Liver (tissue), 9 donors: ENCODE results near the gene CSMD2. TPM values are rescaled to one million over a fixed set of nuclear protein-coding genes. Genes with fewer than 3 reads are reported as not detected.
"Not testable (repeated sequence)": the region's sequence is repeated elsewhere in the genome, so short reads cannot be mapped to it uniquely, and the experiment has no call there.

Experiments used
- DNase-seq: peaks from one replicate; pipeline ENCODE4 v3.0.0-alpha.2; 2017; ENCODE audit warnings: low spot score
- H3K27ac ChIP-seq, 2 donors: one replicate each; pipeline ENCODE4 v1.7.0; 2013; ENCODE audit warnings: inconsistent platforms in 2 of 2, low read length in 2 of 2, control low read depth in 1 of 2, low read depth in 1 of 2, mild to moderate bottlenecking in 1 of 2
- H3K27me3 ChIP-seq, 4 donors: one replicate each; pipeline versions ENCODE4 v1.6.1 to v1.7.0; 2013; ENCODE audit warnings: low read length in 3 of 4, inconsistent platforms in 1 of 4, mild to moderate bottlenecking in 1 of 4, moderate library complexity in 1 of 4; ENCODE audit not compliant: control insufficient read depth in 4 of 4, insufficient read depth in 4 of 4
- H3K36me3 ChIP-seq, 4 donors: one replicate each; pipeline versions ENCODE4 v1.6.1 to v1.7.0; 2013; ENCODE audit warnings: low read length in 3 of 4, mild to moderate bottlenecking in 3 of 4, low read depth in 1 of 4, moderate library complexity in 1 of 4; ENCODE audit not compliant: control insufficient read depth in 4 of 4, insufficient read depth in 3 of 4
- H3K4me1 ChIP-seq, 4 donors: one replicate each; pipeline versions ENCODE4 v1.6.1 to v1.7.0; 2013; ENCODE audit warnings: low read length in 3 of 4, mild to moderate bottlenecking in 3 of 4, moderate library complexity in 1 of 4; ENCODE audit not compliant: control insufficient read depth in 4 of 4, insufficient read depth in 4 of 4
- H3K4me3 ChIP-seq, 3 donors: one replicate each; pipeline versions ENCODE4 v1.6.1 to v1.7.0; 2013; ENCODE audit warnings: low read length in 3 of 3, control low read depth in 1 of 3, low read depth in 1 of 3, mild to moderate bottlenecking in 1 of 3
- H3K9ac ChIP-seq, 2 donors: one replicate each; pipeline ENCODE4 v1.7.0; 2013; ENCODE audit warnings: low read length in 2 of 2, mild to moderate bottlenecking in 2 of 2, moderate library complexity in 2 of 2, control low read depth in 1 of 2, low read depth in 1 of 2
- H3K9me3 ChIP-seq, 4 donors: one replicate each; pipeline versions ENCODE4 v1.6.1 to v1.7.0; 2013; ENCODE audit warnings: low read length in 3 of 4; ENCODE audit not compliant: control insufficient read depth in 4 of 4
- ATF3 ChIP-seq: IDR thresholded peaks from 2 replicates; pipeline ENCODE4 v1.6.1; 2016; ENCODE audit warnings: antibody characterized with exemption
- CTCF ChIP-seq: fragments of 150-350 bp; IDR thresholded peaks from 2 replicates; pipeline ENCODE4 v1.5.1; 2017; ENCODE audit warnings: improper control_type of control experiment, low read depth, low read length; ENCODE audit not compliant: missing input control
- EGR1 ChIP-seq, 2 donors: IDR thresholded peaks; 2 replicates each; pipeline ENCODE4 v1.6.1; 2016 to 2018; ENCODE audit warnings: antibody characterized with exemption in 2 of 2, low read depth in 2 of 2
- FOXA1 ChIP-seq: IDR thresholded peaks from 2 replicates; pipeline ENCODE4 v1.6.1; 2016; ENCODE audit warnings: antibody characterized with exemption
- FOXA2 ChIP-seq: IDR thresholded peaks from 2 replicates; pipeline ENCODE4 v1.6.1; 2016; ENCODE audit warnings: antibody characterized with exemption
- GABPA ChIP-seq, 2 donors: IDR thresholded peaks in 1 of 2; conservative IDR thresholded peaks in 1 of 2; 2 replicates each; pipeline ENCODE4 v1.6.1; 2016; ENCODE audit warnings: antibody characterized with exemption in 2 of 2, mild to moderate bottlenecking in 1 of 2, moderate library complexity in 1 of 2
- HNF4A ChIP-seq, 2 donors: conservative IDR thresholded peaks; 2 replicates each; pipeline ENCODE4 v1.6.1; 2016; ENCODE audit warnings: antibody characterized with exemption in 2 of 2, mild to moderate bottlenecking in 2 of 2
- HNF4G ChIP-seq: IDR thresholded peaks from 2 replicates; pipeline ENCODE4 v1.6.1; 2016; ENCODE audit warnings: antibody characterized with exemption
- JUND ChIP-seq, 2 donors: IDR thresholded peaks; 2 replicates each; pipeline ENCODE4 v1.6.1; 2016; ENCODE audit warnings: antibody characterized with exemption in 2 of 2
- MAX ChIP-seq: IDR thresholded peaks from 2 replicates; pipeline ENCODE4 v1.6.1; 2016; ENCODE audit warnings: antibody characterized with exemption
- NR2F2 ChIP-seq: IDR thresholded peaks from 2 replicates; pipeline ENCODE4 v1.6.1; 2016; ENCODE audit warnings: antibody characterized with exemption
- RAD21 ChIP-seq, 2 donors: IDR thresholded peaks; 2 replicates each; pipeline ENCODE4 v1.6.1; 2016; ENCODE audit warnings: antibody characterized with exemption in 2 of 2, mild to moderate bottlenecking in 2 of 2
- REST ChIP-seq: IDR thresholded peaks from 2 replicates; pipeline ENCODE4 v1.6.1; 2016; ENCODE audit warnings: antibody characterized with exemption, mild to moderate bottlenecking
- RXRA ChIP-seq, 2 donors: IDR thresholded peaks; 2 replicates each; pipeline ENCODE4 v1.6.1; 2017 to 2018; ENCODE audit warnings: antibody characterized with exemption in 2 of 2, mild to moderate bottlenecking in 1 of 2
- SP1 ChIP-seq: IDR thresholded peaks from 2 replicates; pipeline ENCODE4 v1.6.1; 2018; ENCODE audit warnings: antibody characterized with exemption, mild to moderate bottlenecking
- TAF1 ChIP-seq: conservative IDR thresholded peaks from 2 replicates; pipeline ENCODE4 v1.6.1; 2016; ENCODE audit warnings: antibody characterized with exemption, mild to moderate bottlenecking
- YY1 ChIP-seq: IDR thresholded peaks from 2 replicates; pipeline ENCODE4 v1.6.1; 2016; ENCODE audit warnings: antibody characterized with exemption, mild to moderate bottlenecking
- ZBTB33 ChIP-seq: IDR thresholded peaks from 2 replicates; pipeline ENCODE4 v1.6.1; 2016; ENCODE audit warnings: antibody characterized with exemption
- WGBS: extraction: QIAGEN DNeasy Blood & Tissue Kit; methylation state at CpG from one replicate; pipeline ENCODE4 v1.1.7; 2013; 5-methylcytosine and 5-hydroxymethylcytosine counted together
- polyA plus RNA-seq, 2 donors: library from polyadenylated mRNA; stranded (reverse) in 1 of 2; unstranded in 1 of 2; fragments of 200-250 nt in 1 of 2; fragments of >200 nt in 1 of 2; fragmentation: Nextera tagmentation in 1 of 2; extraction: Ambion mirVana in 1 of 2; gene quantifications; one replicate each; pipeline versions ENCODE4 v1.2.1 to v1.2.3, GENCODE V29; 2013 to 2015
- total RNA-seq, 2 donors: library from RNA; depleted of rRNA; stranded (reverse); fragments of >200 nt; gene quantifications; one replicate each; pipeline ENCODE4 v1.2.3, GENCODE V29; 2014
- donor health status: healthy.
- donor health status: healthy.
- donor health status: healthy.
- donor health status: healthy.
- donor health status: healthy.

CSMD2 gene
- total and polyA plus RNA-seq, 4 donors, result 0.08 to 0.09 TPM; not detected in 2

- DNase-seq, result no peak
- no peaks in the 10 kb centered on the region for H3K36me3 ChIP-seq
- no peak for TF ChIP-seq YY1
- no peak for TF ChIP-seq FOXA2
- no peak for TF ChIP-seq GABPA (IDR thresholded peaks at IDR 0.05 in 1 of 2, conservative IDR thresholded peaks at IDR 0.05 in 1 of 2)
- no peak for TF ChIP-seq ATF3
- TF ChIP-seq EGR1 (IDR thresholded peaks at IDR 0.05; ENCODE audit: low read depth in 2 of 2), result no peak
- TF ChIP-seq JUND (IDR thresholded peaks at IDR 0.05), result no peak
- TF ChIP-seq MAX, result no peak
- TF ChIP-seq RAD21 (IDR thresholded peaks at IDR 0.05), result no peak
- TF ChIP-seq RXRA (IDR thresholded peaks at IDR 0.05), result no peak
- TF ChIP-seq FOXA1, result no peak
- no peak for TF ChIP-seq HNF4G
- TF ChIP-seq TAF1, result no peak
- TF ChIP-seq HNF4A (conservative IDR thresholded peaks at IDR 0.05), result no peak
- no peak for TF ChIP-seq CTCF
- TF ChIP-seq REST, result no peak
- TF ChIP-seq ZBTB33, result no peak
- TF ChIP-seq NR2F2, result no peak
- TF ChIP-seq SP1, result no peak
- no peak overlapping the region for H3K9ac ChIP-seq
- no peak overlapping the region for H3K4me3 ChIP-seq
- H3K27me3 ChIP-seq, result no peaks in the 10 kb centered on the region
- peaks cover 0 to 3% (median under 1%) of the 10 kb centered on the region in 4 donors for H3K9me3 ChIP-seq
- H3K27ac ChIP-seq, result no peak overlapping the region
- no peaks in the 10 kb centered on the region for H3K4me1 ChIP-seq
- WGBS, result 68% methylated on average over 2 of the region's 2 CpGs
Measured at GRCh38 chr1:34083974-34084373, 81.1 kb downstream of the CSMD2 start.

GRCh38 chr1:34082085-34082670 lies 82.9 kb downstream of the CSMD2 start:
- not testable (repeated sequence) for H3K36me3 ChIP-seq, DNase-seq, H3K27me3 ChIP-seq, H3K9me3 ChIP-seq, H3K9ac ChIP-seq, H3K4me3 ChIP-seq, H3K27ac ChIP-seq, H3K4me1 ChIP-seq
- WGBS, result 93% methylated on average over 43 of the region's 43 CpGs
